Activated naive CD8-positive, alpha-beta T cell (primary cell): ENCODE results near the gene COL4A4.

Experiments used
- H3K27ac Mint-ChIP-seq: one replicate; pipeline ENCODE4 v1.8.0; 2021; ENCODE audit warnings: mixed read lengths
- H3K27me3 Mint-ChIP-seq: one replicate; pipeline ENCODE4 v1.8.0; 2021; ENCODE audit warnings: mixed read lengths
- H3K36me3 Mint-ChIP-seq: one replicate; pipeline ENCODE4 v1.8.0; 2021; ENCODE audit warnings: mixed read lengths
- H3K4me1 Mint-ChIP-seq: one replicate; pipeline ENCODE4 v1.8.0; 2021; ENCODE audit warnings: low read depth, mixed read lengths
- H3K4me3 Mint-ChIP-seq: one replicate; pipeline ENCODE4 v1.8.0; 2021; ENCODE audit warnings: mild to moderate bottlenecking, mixed read lengths
- H3K9me3 Mint-ChIP-seq: one replicate; pipeline ENCODE4 v1.8.0; 2021; ENCODE audit warnings: low read depth, mixed read lengths

COL4A4 gene

GRCh38 chr2:227007148-227007547 lies 156.9 kb downstream of the COL4A4 start:
- Mint-ChIP-seq H3K27me3 (no peaks in the 10 kb centered on the region), H3K27ac (no peak overlapping the region), H3K9me3 (no peaks in the 10 kb centered on the region), H3K4me3 (no peak overlapping the region), H3K4me1 (no peaks in the 10 kb centered on the region), H3K36me3 (peaks cover 4% of the 10 kb centered on the region)

DNA sequence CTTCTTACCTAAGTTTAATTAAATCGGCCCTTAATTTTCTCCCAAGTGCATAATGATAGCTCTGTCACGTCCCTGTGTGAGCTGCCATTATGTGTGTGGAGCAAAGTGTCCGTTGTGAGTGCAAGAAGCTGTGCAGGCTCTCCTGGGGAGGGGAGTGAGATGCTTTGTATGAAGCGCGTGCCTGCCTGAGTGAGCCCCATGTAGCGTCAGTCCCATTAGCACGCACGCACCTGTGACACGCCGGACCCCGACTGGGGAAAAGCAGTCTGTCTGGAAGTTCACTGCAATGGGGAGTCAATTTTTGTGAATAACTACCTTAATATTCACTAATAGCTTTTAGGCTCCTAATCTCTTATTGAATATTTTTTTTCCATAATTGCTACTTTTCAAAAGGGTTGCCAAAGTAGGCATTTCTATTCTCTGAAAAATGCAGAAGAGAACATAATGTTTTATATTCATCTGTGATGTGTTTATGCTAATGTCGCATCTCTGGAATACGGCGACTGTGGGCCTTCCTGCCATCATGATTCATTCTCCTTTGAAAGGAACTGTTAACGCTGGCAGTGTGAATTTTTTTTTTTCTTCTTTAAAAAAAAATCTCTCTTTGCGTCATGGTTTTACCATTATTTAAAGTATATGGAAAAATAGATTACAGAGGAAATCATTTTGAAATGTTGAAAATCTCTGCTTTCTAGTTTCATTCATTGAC lies 157.7 kb downstream of the COL4A4 start:
- no peak overlapping the region for H3K4me3 Mint-ChIP-seq
- no peak overlapping the region for H3K27ac Mint-ChIP-seq
- peaks cover 5% of the 10 kb centered on the region for H3K36me3 Mint-ChIP-seq
- no peaks in the 10 kb centered on the region for H3K27me3 Mint-ChIP-seq
- no peaks in the 10 kb centered on the region for H3K4me1 Mint-ChIP-seq
- H3K9me3 Mint-ChIP-seq: no peaks in the 10 kb centered on the region

GRCh38 chr2:227004482-227004881 lies 159.5 kb downstream of the COL4A4 start:
- H3K9me3 Mint-ChIP-seq: no peaks in the 10 kb centered on the region
- H3K27me3 Mint-ChIP-seq: no peaks in the 10 kb centered on the region
- peaks cover 15% of the 10 kb centered on the region for H3K36me3 Mint-ChIP-seq
- no peak overlapping the region for H3K27ac Mint-ChIP-seq
- no peaks in the 10 kb centered on the region for H3K4me1 Mint-ChIP-seq
- H3K4me3 Mint-ChIP-seq: no peak overlapping the region

DNA sequence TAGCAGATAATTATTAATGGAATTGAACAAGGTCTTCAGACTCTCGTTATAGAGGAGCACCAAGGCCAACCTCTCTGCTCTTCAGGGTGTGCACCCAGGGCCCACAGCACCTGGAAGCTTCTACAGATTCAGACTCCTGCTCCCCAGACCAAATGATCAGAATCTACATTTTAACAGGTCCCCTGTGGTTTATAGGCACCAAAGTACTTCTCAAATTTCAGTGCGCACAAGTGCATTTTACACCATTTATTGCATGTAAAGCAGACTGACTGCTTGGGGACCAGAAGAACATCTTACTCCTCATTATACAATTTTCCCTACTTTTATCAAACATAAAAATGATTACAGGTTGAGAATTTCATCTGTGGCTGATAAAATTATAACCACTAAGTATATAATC lies 163.9 kb downstream of the COL4A4 start:
- Mint-ChIP-seq H3K27me3 (no peaks in the 10 kb centered on the region), H3K4me1 (no peaks in the 10 kb centered on the region), H3K4me3 (no peak overlapping the region), H3K9me3 (no peaks in the 10 kb centered on the region), H3K27ac (no peak overlapping the region), H3K36me3 (peaks cover 33% of the 10 kb centered on the region)

- Mint-ChIP-seq H3K9me3 (no peaks in the 10 kb centered on the region), H3K4me3 (no peak overlapping the region), H3K27me3 (no peaks in the 10 kb centered on the region), H3K36me3 (peaks cover 37% of the 10 kb centered on the region), H3K27ac (no peak overlapping the region), H3K4me1 (peaks cover 2% of the 10 kb centered on the region)
Measured at GRCh38 chr2:226999661-227000060, 164.3 kb downstream of the COL4A4 start.

- Mint-ChIP-seq H3K9me3 (no peaks in the 10 kb centered on the region), H3K27me3 (no peaks in the 10 kb centered on the region), H3K36me3 (peaks cover 45% of the 10 kb centered on the region), H3K4me1 (peaks cover 2% of the 10 kb centered on the region), H3K4me3 (no peak overlapping the region), H3K27ac (no peak overlapping the region)
Measured at GRCh38 chr2:226995625-226996041, 168.4 kb downstream of the COL4A4 start.

DNA sequence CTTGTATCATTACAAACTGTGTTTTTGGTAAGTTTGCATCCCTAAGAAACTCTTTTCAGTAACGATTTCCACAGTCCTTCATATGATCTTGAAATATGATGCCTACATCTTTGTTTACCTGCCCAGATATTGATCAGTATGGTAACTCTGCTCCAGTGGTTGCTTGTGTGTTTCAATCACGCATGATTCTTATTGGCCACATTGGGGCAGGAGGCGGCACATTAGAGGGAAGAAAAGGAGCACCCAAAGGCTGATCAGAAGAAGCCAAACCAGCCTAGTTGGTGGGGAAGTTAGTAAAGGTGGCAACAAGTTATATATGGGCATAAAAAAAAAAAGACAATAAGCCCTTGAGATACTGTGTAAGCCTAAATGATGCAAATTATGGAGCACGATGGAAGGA lies 169.2 kb downstream of the COL4A4 start:
- Mint-ChIP-seq H3K4me3 (no peak overlapping the region), H3K36me3 (peaks cover 38% of the 10 kb centered on the region), H3K27ac (no peak overlapping the region), H3K4me1 (peaks cover 2% of the 10 kb centered on the region), H3K27me3 (no peaks in the 10 kb centered on the region), H3K9me3 (no peaks in the 10 kb centered on the region)

DNA sequence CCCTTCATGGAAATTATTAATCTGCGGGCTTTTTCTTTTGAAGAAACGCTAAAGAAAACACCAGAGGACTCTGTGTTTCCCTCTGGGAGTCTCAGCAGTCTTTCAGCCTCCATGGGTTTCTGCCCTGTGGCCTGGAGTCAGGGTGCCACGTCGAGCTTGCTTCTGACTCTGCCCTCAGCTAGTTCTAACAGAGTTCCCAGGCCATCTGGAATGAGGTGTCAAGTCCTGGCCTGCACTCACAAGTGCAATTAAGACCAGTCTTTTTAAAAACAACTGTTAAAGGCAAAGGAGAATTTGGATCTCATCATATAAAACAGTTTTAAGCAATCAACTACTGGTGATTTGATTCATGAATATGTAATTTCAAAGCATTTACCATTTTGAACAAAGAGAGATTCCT lies 170.8 kb downstream of the COL4A4 start:
- Mint-ChIP-seq H3K27ac (no peak overlapping the region), H3K36me3 (peaks cover 32% of the 10 kb centered on the region), H3K4me3 (no peak overlapping the region), H3K9me3 (no peaks in the 10 kb centered on the region), H3K27me3 (no peaks in the 10 kb centered on the region), H3K4me1 (peaks cover 2% of the 10 kb centered on the region)

DNA sequence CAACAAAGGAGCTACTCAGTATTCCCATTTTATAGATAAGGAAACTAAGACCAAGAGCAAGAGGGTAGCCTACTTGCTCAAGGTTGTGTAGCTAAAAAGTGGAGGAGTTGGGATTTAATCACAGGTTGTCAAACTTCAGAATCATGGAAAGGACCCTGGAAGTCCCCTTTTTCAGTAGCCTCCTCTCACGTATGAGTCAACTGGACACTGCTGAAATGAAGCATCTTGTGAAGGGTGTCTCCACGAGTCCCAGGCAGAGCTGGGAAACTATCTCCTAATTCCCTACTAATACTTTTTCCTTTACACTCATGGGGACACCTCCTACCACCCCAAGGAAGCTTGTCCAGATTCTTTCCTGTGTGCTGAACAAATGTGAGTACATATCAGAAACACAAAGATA lies 172.3 kb downstream of the COL4A4 start:
- Mint-ChIP-seq H3K27ac (no peak overlapping the region), H3K4me3 (no peak overlapping the region), H3K36me3 (peaks cover 29% of the 10 kb centered on the region), H3K4me1 (peaks cover 2% of the 10 kb centered on the region), H3K27me3 (no peaks in the 10 kb centered on the region), H3K9me3 (no peaks in the 10 kb centered on the region)

DNA sequence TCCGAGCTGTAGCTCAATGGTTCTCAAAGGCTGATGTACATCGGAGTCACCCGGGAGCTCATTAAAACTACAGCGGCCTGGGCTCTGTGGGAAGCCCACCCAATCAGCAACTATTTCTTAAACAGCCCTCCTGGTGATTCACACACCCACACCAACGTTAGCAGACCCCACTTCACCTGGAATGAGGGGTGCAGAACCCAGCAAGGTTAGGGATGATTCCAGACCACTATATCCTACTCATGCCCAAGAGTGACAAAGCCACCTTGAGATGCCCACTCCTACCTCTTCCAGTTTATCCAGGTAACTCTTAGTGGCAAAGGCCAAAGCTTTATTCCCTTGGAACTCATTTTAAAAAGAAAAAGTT lies 178.4 kb downstream of the COL4A4 start:
- H3K27ac Mint-ChIP-seq: no peak overlapping the region
- no peaks in the 10 kb centered on the region for H3K27me3 Mint-ChIP-seq
- peaks cover 23% of the 10 kb centered on the region for H3K4me1 Mint-ChIP-seq
- peaks cover 8% of the 10 kb centered on the region for H3K36me3 Mint-ChIP-seq
- no peak overlapping the region for H3K4me3 Mint-ChIP-seq
- H3K9me3 Mint-ChIP-seq: no peaks in the 10 kb centered on the region

GRCh38 chr2:226984750-226985582 lies 179.0 kb downstream of the COL4A4 start:
- H3K4me3 Mint-ChIP-seq: no peak overlapping the region
- H3K9me3 Mint-ChIP-seq: no peaks in the 10 kb centered on the region
- peaks cover 8% of the 10 kb centered on the region for H3K36me3 Mint-ChIP-seq
- H3K4me1 Mint-ChIP-seq: peaks cover 23% of the 10 kb centered on the region
- no peak overlapping the region for H3K27ac Mint-ChIP-seq
- H3K27me3 Mint-ChIP-seq: no peaks in the 10 kb centered on the region

GRCh38 chr2:226983895-226984749 lies 179.9 kb downstream of the COL4A4 start:
- no peak overlapping the region for H3K4me3 Mint-ChIP-seq

GRCh38 chr2:226981791-226982326 lies 182.1 kb downstream of the COL4A4 start:
- Mint-ChIP-seq H3K9me3 (no peaks in the 10 kb centered on the region), H3K4me3 (no peak overlapping the region), H3K27ac (no peak overlapping the region), H3K4me1 (peaks cover 29% of the 10 kb centered on the region), H3K36me3 (peaks cover 12% of the 10 kb centered on the region), H3K27me3 (no peaks in the 10 kb centered on the region)

More at GRCh38 chr2:226983895-226984749, 179.9 kb downstream of the COL4A4 start:
- peaks cover 9% of the 10 kb centered on the region for H3K36me3 Mint-ChIP-seq
- peaks cover 23% of the 10 kb centered on the region for H3K4me1 Mint-ChIP-seq
- H3K9me3 Mint-ChIP-seq: no peaks in the 10 kb centered on the region
- peak overlapping the region; percentile 41 for H3K27ac Mint-ChIP-seq
- H3K27me3 Mint-ChIP-seq: no peaks in the 10 kb centered on the region

- Mint-ChIP-seq H3K4me1 (peaks cover 24% of the 10 kb centered on the region), H3K36me3 (peaks cover 22% of the 10 kb centered on the region), H3K27me3 (no peaks in the 10 kb centered on the region)
Measured at GRCh38 chr2:226979004-226979403, 185.0 kb downstream of the COL4A4 start.

GRCh38 chr2:226978300-226978699 lies 185.7 kb downstream of the COL4A4 start:
- Mint-ChIP-seq H3K36me3 (peaks cover 25% of the 10 kb centered on the region), H3K27ac (no peak overlapping the region), H3K27me3 (no peaks in the 10 kb centered on the region), H3K4me1 (peaks cover 20% of the 10 kb centered on the region), H3K9me3 (no peaks in the 10 kb centered on the region), H3K4me3 (no peak overlapping the region)

More at GRCh38 chr2:226979004-226979403, 185.0 kb downstream of the COL4A4 start:
- Mint-ChIP-seq H3K9me3 (no peaks in the 10 kb centered on the region), H3K27ac (no peak overlapping the region), H3K4me3 (no peak overlapping the region)
